HEK293 (cell line): ENCODE measurements around the gene ARID1A.

Experiments used
- CTCF ChIP-seq: fragments of 450-650 bp; formaldehyde crosslinking; IDR thresholded peaks from 2 replicates; pipeline ENCODE4 v1.5.1; 2016; ENCODE audit warnings: missing biosample characterization, missing genetic modification characterization
- GFI1B ChIP-seq: fragments of 450-650 bp; formaldehyde crosslinking; IDR thresholded peaks from 2 replicates; pipeline ENCODE4 v1.5.1; 2016; ENCODE audit warnings: missing biosample characterization, missing genetic modification characterization

- no peak for TF ChIP-seq CTCF (tag by site-specific recombination)
- no peak for TF ChIP-seq GFI1B (tag by site-specific recombination)
Observed at GRCh38 chr1:26723013-26723991, 27.5 kb downstream of the ARID1A start.
